PC-3 (cell line): Measurements from ENCODE around the gene HEXD. TPM values are rescaled to one million over a fixed set of nuclear protein-coding genes. Genes with fewer than 3 reads are reported as not detected.

Experiments used
- ATAC-seq: fragments of 200-7000 bp; cut with Tn5 transposase; 2 replicates; pipeline ENCODE4 v1.9.1; 2020; ENCODE audit warnings: mild to moderate bottlenecking, moderate library complexity
- BruUV-seq: library from RNA; stranded (reverse); fragments of 400-500 nt; replicated peaks from 2 replicates; lab custom pipeline; 2021; lab: Mats Ljungman, UMichigan
- CTCF ChIA-PET: fragments of 300-600 bp; sonication (Branson Sonifier 250); formaldehyde crosslinking; loops from one replicate; lab custom pipeline; 2022; ENCODE audit warnings: antibody characterized with exemption; lab: Charles Lee
- POLR2A ChIA-PET: fragments of 300-600 bp; sonication (Branson Sonifier 250); formaldehyde crosslinking; loops from one replicate; lab custom pipeline; 2022; ENCODE audit warnings: antibody characterized with exemption; ENCODE audit not compliant: unreplicated experiment; lab: Charles Lee
- DNase-seq: peaks from one replicate; pipeline ENCODE4 v3.0.0-alpha.2; 2015
- H2AFZ ChIP-seq: fragments of 300-600 bp; sonication (generic); 2 replicates; pipeline ENCODE4 v1.6.0; 2016; ENCODE audit warnings: antibody characterized with exemption, low read length
- H3F3A ChIP-seq: fragments of 300-600 bp; sonication (generic); one replicate; pipeline ENCODE4 v1.6.0; 2017; ENCODE audit warnings: antibody characterized with exemption, low read length, control low read depth, mild to moderate bottlenecking; ENCODE audit not compliant: unreplicated experiment
- H3K27ac ChIP-seq: fragments of 300-600 bp; sonication (generic); 2 replicates; pipeline ENCODE4 v1.5.1; 2016; ENCODE audit warnings: mild to moderate bottlenecking, low read length
- H3K27me3 ChIP-seq: fragments of 300-600 bp; sonication (generic); 2 replicates; pipeline ENCODE4 v1.6.1; 2016; ENCODE audit warnings: low read length, mixed read lengths
- H3K36me3 ChIP-seq: fragments of 300-600 bp; sonication (generic); 2 replicates; pipeline ENCODE4 v1.6.1; 2016; ENCODE audit warnings: low read depth, mixed run types, low read length, mixed read lengths
- H3K4me1 ChIP-seq: fragments of 300-600 bp; sonication (generic); 2 replicates; pipeline ENCODE4 v1.5.1; 2016; ENCODE audit warnings: low read length; ENCODE audit not compliant: insufficient read depth
- H3K4me2 ChIP-seq: fragments of 300-600 bp; sonication (generic); 2 replicates; pipeline ENCODE4 v1.6.0; 2016; ENCODE audit warnings: low read length
- H3K4me3 ChIP-seq: fragments of 300-600 bp; sonication (generic); 2 replicates; pipeline ENCODE4 v1.5.1; 2016; ENCODE audit warnings: mild to moderate bottlenecking, low read length, mixed read lengths
- H3K79me2 ChIP-seq: fragments of 300-600 bp; sonication (generic); 2 replicates; pipeline ENCODE4 v1.6.1; 2017; ENCODE audit warnings: low read length, mixed read lengths
- H3K9ac ChIP-seq: fragments of 300-600 bp; sonication (generic); 2 replicates; pipeline ENCODE4 v1.6.0; 2016; ENCODE audit warnings: mild to moderate bottlenecking, low read length
- H3K9me2 ChIP-seq: fragments of 300-600 bp; sonication (generic); replicated peaks from 2 replicates; pipeline ENCODE4 v1.6.1; 2016; ENCODE audit warnings: mixed run types, low read length, mixed read lengths
- H3K9me3 ChIP-seq: fragments of 300-600 bp; sonication (generic); 2 replicates; pipeline ENCODE4 v1.6.1; 2016; ENCODE audit warnings: low read length, mixed read lengths
- H4K20me1 ChIP-seq: fragments of 300-600 bp; sonication (generic); 2 replicates; pipeline ENCODE4 v1.6.1; 2016; ENCODE audit warnings: low read length, mixed read lengths
- EZH2 ChIP-seq: fragments of 300-600 bp; sonication (generic); IDR thresholded peaks from one replicate; pipeline ENCODE4 v1.6.1; 2017; ENCODE audit warnings: antibody characterized with exemption, mild to moderate bottlenecking, low read length; ENCODE audit not compliant: unreplicated experiment
- EZH2phosphoT487 ChIP-seq: fragments of 300-600 bp; sonication (generic); IDR thresholded peaks from 2 replicates; pipeline ENCODE4 v1.6.1; 2018; ENCODE audit warnings: mild to moderate bottlenecking, antibody characterized with exemption, low read length, borderline replicate concordance
- intact Hi-C: fragments of 100-400 bp; cut with micrococcal nuclease; formaldehyde crosslinking; loops from 2 replicates; pipeline ENCODE4 v1.9.0; 2023
- total RNA-seq: library from RNA; depleted of rRNA; stranded (reverse); fragments of >200 nt; gene quantifications from 2 replicates; pipeline ENCODE4 v1.2.3, GENCODE V29; 2014
- TF ChIP-seq, protein P1 (sequence below): fragments of 300-600 bp; sonication (generic); conservative IDR thresholded peaks from 2 replicates; pipeline ENCODE4 v1.5.1; 2017; ENCODE audit warnings: antibody characterized with exemption, low read depth, mild to moderate bottlenecking, low read length

HEXD gene
- total RNA-seq, 1 experiment from 2014 or later, result 12.7 TPM

- Histone ChIP-seq H3K79me2 (no peaks in the 10 kb centered on the region), H4K20me1 (no peaks in the 10 kb centered on the region), H3K4me3 (no peak overlapping the region), H2AFZ (no peak overlapping the region), H3K4me1 (no peaks in the 10 kb centered on the region), H3K9ac (no peak overlapping the region), H3K9me3 (no peaks in the 10 kb centered on the region), H3K36me3 (peaks cover 2% of the 10 kb centered on the region; the same call in 1 of the 2 replicates), H3K9me2 (no peaks in the 10 kb centered on the region), H3K4me2 (no peak overlapping the region), H3K27ac (no peak overlapping the region), H3F3A (no peaks in the 10 kb centered on the region), H3K27me3 (no peaks in the 10 kb centered on the region)
- ChIA-PET CTCF (no interaction called here), POLR2A (no interaction called here)
- DNase-seq (no peak), ATAC-seq (no peak)
- intact Hi-C loops, result no loop called here
- BruUV-seq, result no TSS peak
- no peak for TF ChIP-seq EZH2phosphoT487
- no peak for TF ChIP-seq EZH2
- TF ChIP-seq, protein P1, sequence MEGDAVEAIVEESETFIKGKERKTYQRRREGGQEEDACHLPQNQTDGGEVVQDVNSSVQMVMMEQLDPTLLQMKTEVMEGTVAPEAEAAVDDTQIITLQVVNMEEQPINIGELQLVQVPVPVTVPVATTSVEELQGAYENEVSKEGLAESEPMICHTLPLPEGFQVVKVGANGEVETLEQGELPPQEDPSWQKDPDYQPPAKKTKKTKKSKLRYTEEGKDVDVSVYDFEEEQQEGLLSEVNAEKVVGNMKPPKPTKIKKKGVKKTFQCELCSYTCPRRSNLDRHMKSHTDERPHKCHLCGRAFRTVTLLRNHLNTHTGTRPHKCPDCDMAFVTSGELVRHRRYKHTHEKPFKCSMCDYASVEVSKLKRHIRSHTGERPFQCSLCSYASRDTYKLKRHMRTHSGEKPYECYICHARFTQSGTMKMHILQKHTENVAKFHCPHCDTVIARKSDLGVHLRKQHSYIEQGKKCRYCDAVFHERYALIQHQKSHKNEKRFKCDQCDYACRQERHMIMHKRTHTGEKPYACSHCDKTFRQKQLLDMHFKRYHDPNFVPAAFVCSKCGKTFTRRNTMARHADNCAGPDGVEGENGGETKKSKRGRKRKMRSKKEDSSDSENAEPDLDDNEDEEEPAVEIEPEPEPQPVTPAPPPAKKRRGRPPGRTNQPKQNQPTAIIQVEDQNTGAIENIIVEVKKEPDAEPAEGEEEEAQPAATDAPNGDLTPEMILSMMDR, result no peak
Observed at GRCh38 chr17:82400206-82400605, 17.9 kb upstream of the HEXD start.

GRCh38 chr17:82400830-82401229, 17.3 kb upstream of the HEXD start:
- DNase-seq (no peak), ATAC-seq (no peak)
- Histone ChIP-seq H3K9me2 (no peaks in the 10 kb centered on the region), H3K79me2 (no peaks in the 10 kb centered on the region), H4K20me1 (no peaks in the 10 kb centered on the region), H3K4me1 (no peaks in the 10 kb centered on the region), H3K27ac (no peak overlapping the region), H3K4me2 (no peak overlapping the region), H3K9ac (no peak overlapping the region), H2AFZ (no peak overlapping the region), H3K9me3 (no peaks in the 10 kb centered on the region), H3K27me3 (no peaks in the 10 kb centered on the region), H3F3A (no peaks in the 10 kb centered on the region), H3K36me3 (peaks cover 2% of the 10 kb centered on the region), H3K4me3 (no peak overlapping the region)
- POLR2A ChIA-PET, result no interaction called here
- no peak for TF ChIP-seq EZH2phosphoT487
- TF ChIP-seq, protein P1, result no peak
- no peak for TF ChIP-seq EZH2
- intact Hi-C loops, result no loop called here
- no TSS peak for BruUV-seq
- CTCF ChIA-PET, result no interaction called here

DNA sequence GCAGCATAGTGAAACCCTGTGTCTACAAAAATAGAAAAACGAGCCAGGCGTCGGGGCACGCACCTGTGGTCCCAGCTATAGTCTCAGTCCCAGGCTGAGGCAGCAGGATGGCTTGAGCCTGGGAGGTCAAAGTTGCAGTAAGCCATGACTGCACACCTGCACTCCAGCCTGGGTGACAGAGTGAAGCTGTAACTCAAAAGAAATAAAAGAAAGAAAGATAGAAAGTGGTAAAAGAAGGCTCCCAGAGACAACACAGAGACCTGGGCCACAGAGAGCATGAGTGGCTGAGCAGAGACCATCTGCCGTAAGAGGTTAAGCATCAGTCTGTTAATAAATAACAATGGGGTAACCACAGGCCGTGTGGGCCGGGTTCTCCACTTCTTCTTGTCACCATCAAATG, 15.3 kb upstream of the HEXD start:
- H3K9me3 ChIP-seq, result no peaks in the 10 kb centered on the region
- CTCF ChIA-PET, result no interaction called here
- no peaks in the 10 kb centered on the region for H3K79me2 ChIP-seq
- H3K27me3 ChIP-seq, result no peaks in the 10 kb centered on the region
- no peak overlapping the region for H3K4me3 ChIP-seq
- H3K36me3 ChIP-seq, result peaks cover 2% of the 10 kb centered on the region
- POLR2A ChIA-PET, result no interaction called here
- no peaks in the 10 kb centered on the region for H3K9me2 ChIP-seq
- H3K4me1 ChIP-seq, result no peaks in the 10 kb centered on the region
- H3K4me2 ChIP-seq, result no peak overlapping the region
- H3K9ac ChIP-seq, result no peak overlapping the region
- TF ChIP-seq EZH2phosphoT487, result no peak
- TF ChIP-seq, protein P1, result no peak
- H2AFZ ChIP-seq, result no peak overlapping the region
- DNase-seq (no peak), ATAC-seq (no peak)
- H3F3A ChIP-seq, result no peaks in the 10 kb centered on the region
- intact Hi-C loops, result no loop called here
- H4K20me1 ChIP-seq, result no peaks in the 10 kb centered on the region
- no peak overlapping the region for H3K27ac ChIP-seq
- no TSS peak for BruUV-seq
